OCI-LY1 (cell line): ENCODE data around the gene PKN1.

Experiments used
- EZH2 ChIP-seq: fragments of 200-600 bp; sonication (generic), shearing (Covaris generic); IDR thresholded peaks from 2 replicates; pipeline ENCODE4 v1.8.0; 2017; ENCODE audit warnings: borderline replicate concordance, mixed run types, mild to moderate bottlenecking, antibody characterized with exemption, low read length, moderate library complexity, mixed read lengths
- TF ChIP-seq, protein P1 (sequence below): fragments of 200-600 bp; sonication (generic), shearing (Covaris generic); IDR thresholded peaks from 2 replicates; pipeline ENCODE4 v1.5.1; 2017; ENCODE audit warnings: mild to moderate bottlenecking, antibody characterized with exemption, low read length, moderate library complexity, mixed read lengths

DNA sequence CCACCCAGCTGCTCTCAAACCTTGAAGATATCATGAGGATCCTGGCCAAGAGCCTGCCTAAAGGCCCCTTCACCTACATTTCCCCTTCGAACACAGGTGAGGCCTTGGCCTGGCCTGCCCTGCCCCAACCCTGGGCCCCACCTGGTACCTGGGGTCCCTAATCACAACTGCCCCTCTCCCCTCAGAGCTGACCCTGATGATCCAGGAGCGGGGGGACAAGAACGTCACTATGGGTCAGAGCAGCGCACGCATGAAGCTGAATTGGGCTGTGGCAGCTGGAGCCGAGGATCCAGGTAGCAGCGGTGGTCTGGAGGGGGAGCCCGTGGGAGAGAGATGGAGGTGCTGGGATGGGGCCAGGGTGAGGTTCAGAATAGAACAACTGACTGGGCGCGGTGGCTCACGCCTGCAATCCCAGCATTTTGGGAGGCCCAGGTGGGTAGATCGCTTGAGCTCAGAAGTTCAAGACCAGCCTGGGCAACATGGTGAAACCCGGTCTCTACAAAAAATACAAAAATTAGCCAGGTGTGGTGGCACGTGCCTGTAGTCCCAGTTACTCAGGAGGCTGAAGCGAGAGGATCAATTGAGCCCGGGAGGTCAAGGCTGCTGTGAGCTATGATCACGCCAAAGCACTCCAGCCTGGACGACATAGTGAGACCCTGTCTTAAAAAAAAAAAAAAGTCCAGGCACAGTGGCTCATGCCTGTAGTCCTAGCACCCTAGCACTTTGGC lies 31.5 kb upstream of the PKN1 start:
- TF ChIP-seq, protein P1, sequence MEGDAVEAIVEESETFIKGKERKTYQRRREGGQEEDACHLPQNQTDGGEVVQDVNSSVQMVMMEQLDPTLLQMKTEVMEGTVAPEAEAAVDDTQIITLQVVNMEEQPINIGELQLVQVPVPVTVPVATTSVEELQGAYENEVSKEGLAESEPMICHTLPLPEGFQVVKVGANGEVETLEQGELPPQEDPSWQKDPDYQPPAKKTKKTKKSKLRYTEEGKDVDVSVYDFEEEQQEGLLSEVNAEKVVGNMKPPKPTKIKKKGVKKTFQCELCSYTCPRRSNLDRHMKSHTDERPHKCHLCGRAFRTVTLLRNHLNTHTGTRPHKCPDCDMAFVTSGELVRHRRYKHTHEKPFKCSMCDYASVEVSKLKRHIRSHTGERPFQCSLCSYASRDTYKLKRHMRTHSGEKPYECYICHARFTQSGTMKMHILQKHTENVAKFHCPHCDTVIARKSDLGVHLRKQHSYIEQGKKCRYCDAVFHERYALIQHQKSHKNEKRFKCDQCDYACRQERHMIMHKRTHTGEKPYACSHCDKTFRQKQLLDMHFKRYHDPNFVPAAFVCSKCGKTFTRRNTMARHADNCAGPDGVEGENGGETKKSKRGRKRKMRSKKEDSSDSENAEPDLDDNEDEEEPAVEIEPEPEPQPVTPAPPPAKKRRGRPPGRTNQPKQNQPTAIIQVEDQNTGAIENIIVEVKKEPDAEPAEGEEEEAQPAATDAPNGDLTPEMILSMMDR, result no peak
- no peak for TF ChIP-seq EZH2
